ENCODE results near the gene DDX56. TPM values are rescaled to one million over a fixed set of nuclear protein-coding genes. Genes with fewer than 3 reads are reported as not detected.
A peak's percentile ranks its signal among the peaks of the same experiment; 100 is the strongest.

DDX56 gene
- total and polyA plus RNA-seq, 2 donors from 2014 or later: 62.0 to 83.6 TPM

DNA sequence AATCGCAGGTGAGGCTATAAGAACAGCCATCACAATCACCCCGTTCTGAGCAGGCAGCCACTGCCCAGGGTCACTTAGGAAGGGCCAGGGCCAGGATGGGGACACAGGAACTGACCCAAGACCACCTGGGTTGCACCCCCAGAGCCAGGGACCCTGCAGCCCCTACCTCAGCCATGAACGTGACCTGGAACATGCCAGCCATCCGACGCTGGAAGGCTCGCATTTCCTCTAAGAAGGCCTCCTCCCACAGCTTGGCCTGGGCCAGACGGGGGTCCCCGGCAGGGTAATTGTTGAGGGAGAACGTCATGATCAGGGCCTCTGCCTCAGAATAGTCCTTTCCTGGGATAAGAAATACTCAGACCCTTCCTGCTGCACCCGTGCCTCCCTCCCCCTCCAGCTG is 37.6 kb downstream of the DDX56 start:
- TF ChIP-seq CTCF (IDR thresholded peaks at IDR 0.05; ENCODE audit: borderline replicate concordance, extremely low read depth, insufficient read depth): no peak
- no peaks in the 10 kb centered on the region for H3K27me3 ChIP-seq (ENCODE audit: control insufficient read depth, insufficient read depth, low read length)
- H3K36me3 ChIP-seq (ENCODE audit: control insufficient read depth in 2 of 3, insufficient read depth in 3 of 3, low read length in 3 of 3): no peaks in the 10 kb centered on the region
- DNase-seq (no peak), FAIRE-seq (no peak)
- H3K27ac ChIP-seq (ENCODE audit: low read depth in 2 of 2, low read length in 2 of 2): no peak overlapping the region
- H3K4me3 ChIP-seq (ENCODE audit: low read length in 3 of 3): no peak overlapping the region
- no peak overlapping the region for H3K9ac ChIP-seq (ENCODE audit: low read length in 3 of 3)
- no peaks in the 10 kb centered on the region for H3K9me3 ChIP-seq (ENCODE audit: control insufficient read depth in 2 of 3, insufficient read depth in 1 of 3, low read length in 3 of 3)
- H3K4me1 ChIP-seq (ENCODE audit: control insufficient read depth in 2 of 3, insufficient read depth in 2 of 3, low read depth in 1 of 3, low read length in 3 of 3): no peaks in the 10 kb centered on the region
- intact Hi-C loops (cut with DNase I): no loop called here

DNA sequence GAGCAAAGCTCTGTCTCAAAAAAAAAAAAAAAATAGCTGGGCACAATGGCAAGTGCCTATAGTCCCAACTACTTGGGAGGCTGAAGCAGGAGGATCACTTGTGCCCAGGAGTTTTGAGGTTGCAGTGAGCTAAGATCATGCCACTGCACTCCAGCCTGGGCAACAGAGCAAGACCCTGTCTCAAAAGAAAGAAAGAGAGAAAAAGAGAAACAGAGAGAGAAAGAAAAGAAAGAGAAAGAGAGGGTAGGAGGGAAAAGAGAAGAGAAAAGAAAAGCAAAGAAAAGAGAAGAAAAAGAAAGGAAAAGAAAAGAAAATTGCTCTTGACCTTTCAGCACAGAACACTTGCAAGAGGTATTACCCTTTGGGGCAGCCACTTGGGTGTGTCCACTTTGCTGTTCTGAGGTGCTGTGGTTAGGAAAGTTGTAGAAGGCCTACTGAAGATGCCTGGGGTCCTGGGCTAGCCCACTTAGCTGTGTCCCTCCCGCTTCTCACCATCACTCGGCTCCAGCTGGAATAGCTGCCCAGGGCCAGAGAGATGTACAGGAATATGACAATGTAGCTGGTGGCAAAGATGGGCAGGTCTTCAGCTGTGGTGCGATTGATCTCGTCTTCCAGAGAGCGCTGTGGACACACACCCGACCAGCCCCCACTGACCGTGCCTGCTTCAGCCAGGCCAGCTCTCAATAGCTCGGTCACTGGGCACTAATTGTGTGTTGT is 38.2 kb downstream of the DDX56 start:
- TF ChIP-seq CTCF (IDR thresholded peaks at IDR 0.05; ENCODE audit: borderline replicate concordance, extremely low read depth, insufficient read depth): no peak
- Histone ChIP-seq H3K9ac (ENCODE audit: low read length in 3 of 3) (no peak overlapping the region), H3K4me3 (ENCODE audit: low read length in 3 of 3) (no peak overlapping the region), H3K4me1 (ENCODE audit: control insufficient read depth in 2 of 3, insufficient read depth in 2 of 3, low read depth in 1 of 3, low read length in 3 of 3) (no peaks in the 10 kb centered on the region), H3K27ac (ENCODE audit: low read depth in 2 of 2, low read length in 2 of 2) (no peak overlapping the region), H3K36me3 (ENCODE audit: control insufficient read depth in 2 of 3, insufficient read depth in 3 of 3, low read length in 3 of 3) (no peaks in the 10 kb centered on the region), H3K9me3 (ENCODE audit: control insufficient read depth in 2 of 3, insufficient read depth in 1 of 3, low read length in 3 of 3) (no peaks in the 10 kb centered on the region), H3K27me3 (ENCODE audit: control insufficient read depth, insufficient read depth, low read length) (no peaks in the 10 kb centered on the region)
- FAIRE-seq (no peak), DNase-seq (no peak)
- intact Hi-C loops (cut with DNase I): no loop called here

GRCh38 chr7:44534501-44534900 is 39.2 kb downstream of the DDX56 start:
- peak; percentile 33 for TF ChIP-seq CTCF (IDR thresholded peaks at IDR 0.05; ENCODE audit: borderline replicate concordance, extremely low read depth, insufficient read depth)
- no peaks in the 10 kb centered on the region for H3K9me3 ChIP-seq (ENCODE audit: control insufficient read depth in 2 of 3, insufficient read depth in 1 of 3, low read length in 3 of 3)
- intact Hi-C loops (cut with DNase I): no loop called here
- no peaks in the 10 kb centered on the region for H3K36me3 ChIP-seq (ENCODE audit: control insufficient read depth in 2 of 3, insufficient read depth in 3 of 3, low read length in 3 of 3)
- no peaks in the 10 kb centered on the region for H3K27me3 ChIP-seq (ENCODE audit: control insufficient read depth, insufficient read depth, low read length)
- H3K27ac ChIP-seq (ENCODE audit: low read depth in 2 of 2, low read length in 2 of 2): no peak overlapping the region
- FAIRE-seq (no peak), DNase-seq (peak in 3 of 5 donors; percentile 25 to 41 (median 26))
- H3K9ac ChIP-seq (ENCODE audit: low read length in 3 of 3): no peak overlapping the region
- no peak overlapping the region for H3K4me3 ChIP-seq (ENCODE audit: low read length in 3 of 3)
- no peaks in the 10 kb centered on the region for H3K4me1 ChIP-seq (ENCODE audit: control insufficient read depth in 2 of 3, insufficient read depth in 2 of 3, low read depth in 1 of 3, low read length in 3 of 3)

GRCh38 chr7:44534087-44534486 is 39.6 kb downstream of the DDX56 start:
- no peak overlapping the region for H3K27ac ChIP-seq (ENCODE audit: low read depth in 2 of 2, low read length in 2 of 2)
- H3K4me3 ChIP-seq (ENCODE audit: low read length in 3 of 3): no peak overlapping the region
- DNase-seq: no peak
- no peaks in the 10 kb centered on the region for H3K4me1 ChIP-seq (ENCODE audit: control insufficient read depth in 2 of 3, insufficient read depth in 2 of 3, low read depth in 1 of 3, low read length in 3 of 3)
- H3K36me3 ChIP-seq (ENCODE audit: control insufficient read depth in 2 of 3, insufficient read depth in 3 of 3, low read length in 3 of 3): no peaks in the 10 kb centered on the region
- no peak for FAIRE-seq
- intact Hi-C loops (cut with DNase I): no loop called here
- H3K9me3 ChIP-seq (ENCODE audit: control insufficient read depth in 2 of 3, insufficient read depth in 1 of 3, low read length in 3 of 3): no peaks in the 10 kb centered on the region
- no peak for TF ChIP-seq CTCF (IDR thresholded peaks at IDR 0.05; ENCODE audit: borderline replicate concordance, extremely low read depth, insufficient read depth)
- no peak overlapping the region for H3K9ac ChIP-seq (ENCODE audit: low read length in 3 of 3)
- no peaks in the 10 kb centered on the region for H3K27me3 ChIP-seq (ENCODE audit: control insufficient read depth, insufficient read depth, low read length)

Data from kidney (tissue), 14 donors.